NCI-H1105 (cell line): ENCODE results near the gene PDLIM4.

Source experiments
- DNase-seq: peaks from one replicate; lab custom pipeline; 2025; lab: John Stamatoyannopoulos, UW

PDLIM4 gene

DNA sequence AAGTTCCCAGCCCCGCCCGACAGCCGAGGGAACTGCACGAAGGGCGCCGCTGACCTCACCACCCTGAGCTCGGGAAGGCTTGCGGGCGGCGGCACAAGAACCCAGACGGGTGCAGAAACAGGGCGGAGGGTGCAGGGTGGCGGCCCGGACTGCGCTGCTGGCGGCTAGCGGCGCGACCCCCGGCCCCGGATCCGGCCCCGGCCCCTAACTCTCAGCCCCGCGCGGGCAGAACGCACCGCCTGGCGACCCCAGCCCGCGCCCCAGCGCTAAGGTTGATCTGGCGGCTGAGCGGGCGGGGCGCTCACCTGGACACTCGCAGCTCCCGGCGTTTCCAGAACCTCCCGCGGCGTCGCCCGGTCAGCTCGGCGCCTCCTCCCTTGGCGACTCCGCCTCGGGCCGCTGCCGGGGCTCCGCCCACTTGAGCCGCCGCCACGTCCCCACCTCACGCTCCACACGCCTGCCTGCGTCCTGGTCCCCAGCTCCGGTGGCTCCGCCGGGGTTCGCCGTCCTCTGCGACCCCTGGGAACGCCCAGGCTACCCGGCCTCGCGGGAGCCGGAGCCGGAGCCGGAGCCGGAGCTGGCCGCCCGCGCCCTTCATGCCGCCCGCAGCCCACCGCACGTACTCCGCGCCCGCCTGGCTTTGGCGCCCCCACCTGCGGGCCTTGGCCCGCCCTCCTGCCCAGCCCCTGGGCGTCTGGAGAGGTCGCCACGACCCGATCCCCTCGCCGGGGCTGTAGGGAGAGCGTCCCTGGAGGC lies 29.8 kb upstream of the PDLIM4 start, which contains the start of gene P4HA2:
TSS of gene P4HA2 (minus strand) at position 369 of the 756 bp plus-strand sequence. CDS start 9,227 bp downstream, outside the sequence.
- peak; percentile 36 for DNase-seq

DNA sequence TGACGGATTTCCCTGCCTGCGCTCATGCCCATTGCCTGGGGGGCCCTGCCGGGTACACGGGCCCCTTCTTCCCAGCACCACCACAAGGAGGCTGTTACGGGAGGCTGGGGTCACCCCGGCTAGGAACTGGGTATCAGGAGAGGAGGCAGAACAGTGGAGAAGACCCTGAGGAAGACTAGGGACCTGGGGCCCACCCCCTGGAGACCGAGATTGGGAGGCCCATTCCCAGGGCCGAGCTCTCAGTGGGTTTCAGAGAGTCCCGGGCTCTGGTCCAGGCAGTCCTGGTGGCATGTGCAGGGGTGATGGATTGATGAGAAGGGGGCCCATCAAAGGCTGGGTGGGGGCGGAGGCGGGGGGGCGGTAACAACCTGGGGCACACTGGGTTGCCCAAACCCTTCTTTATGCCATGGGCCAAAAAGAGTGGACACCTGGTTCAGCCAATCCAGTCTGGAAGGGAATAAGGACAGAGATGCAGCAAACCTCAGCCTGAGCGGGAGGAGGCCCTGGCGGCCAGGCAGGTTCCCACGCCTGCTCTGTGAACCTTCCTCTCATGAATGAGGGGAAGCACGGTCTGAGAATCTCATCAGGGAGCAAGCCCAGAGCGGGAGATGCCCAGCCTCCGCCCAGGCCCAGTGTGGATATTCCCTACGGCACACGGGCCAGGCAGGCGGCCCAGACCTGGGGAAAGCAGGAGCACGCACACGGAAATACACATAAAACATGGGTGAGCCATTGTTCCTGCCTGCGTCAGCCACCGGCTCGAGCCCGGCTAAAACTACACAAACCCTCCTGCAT lies 29.1 kb upstream of the PDLIM4 start:
- DNase-seq, result no peak

DNA sequence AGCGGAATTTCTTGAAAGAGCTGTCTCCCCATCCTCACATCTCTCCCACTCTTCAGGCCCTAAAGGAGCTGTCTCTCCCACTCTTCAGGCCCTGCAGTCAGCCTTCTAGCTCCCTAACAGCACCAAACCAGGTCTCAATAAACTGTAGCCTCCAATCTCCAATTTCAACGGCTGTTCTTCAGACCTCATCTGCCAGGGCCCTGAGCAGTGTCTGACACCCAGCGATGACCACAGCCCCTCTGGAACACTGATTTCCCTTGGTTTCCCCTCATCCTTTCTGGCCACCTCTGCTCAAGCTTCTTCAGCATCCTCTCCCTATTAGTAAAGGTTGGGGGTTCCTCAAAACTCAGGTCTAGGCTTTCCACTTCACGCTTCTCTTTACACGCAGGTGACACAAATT lies 28.3 kb upstream of the PDLIM4 start:
- no peak for DNase-seq

DNA sequence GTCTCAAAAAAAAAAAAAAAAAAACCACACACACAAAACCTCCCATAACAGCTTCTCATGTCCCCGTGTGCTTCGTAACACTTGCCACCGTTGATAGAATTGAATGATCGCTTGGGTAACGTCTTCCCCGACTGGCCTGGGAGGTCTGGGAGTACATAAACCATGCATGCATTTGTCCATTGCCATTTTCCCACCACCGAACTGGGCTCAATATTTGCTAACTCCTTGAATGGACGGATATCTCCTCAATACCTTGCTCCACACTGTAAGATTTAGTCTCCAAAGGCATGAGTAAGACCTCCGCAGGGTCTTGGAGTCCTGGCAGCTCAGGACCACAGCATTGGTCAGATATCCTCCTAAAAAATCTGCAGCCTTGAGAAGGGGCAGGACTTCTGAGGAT lies 26.6 kb upstream of the PDLIM4 start:
- DNase-seq, result no peak

DNA sequence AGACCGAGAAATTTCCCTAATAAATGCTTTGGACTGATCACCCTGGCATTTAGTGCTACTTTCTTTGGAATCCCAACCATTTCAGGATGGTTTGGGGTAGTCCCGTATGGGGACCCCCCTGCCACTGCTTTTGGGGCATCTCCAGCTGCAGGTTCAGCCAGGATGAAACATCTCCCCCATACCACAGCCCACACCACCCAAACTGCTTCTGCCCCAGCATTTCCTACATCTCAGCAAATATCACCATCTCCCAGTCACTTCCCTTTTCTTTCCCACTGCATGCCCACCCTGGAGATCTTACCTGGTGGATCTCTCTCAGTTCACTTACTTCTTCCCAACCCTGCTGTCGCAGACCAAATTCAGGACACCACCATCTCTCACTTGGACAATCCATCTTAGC lies 25.0 kb upstream of the PDLIM4 start:
- DNase-seq, result no peak

DNA sequence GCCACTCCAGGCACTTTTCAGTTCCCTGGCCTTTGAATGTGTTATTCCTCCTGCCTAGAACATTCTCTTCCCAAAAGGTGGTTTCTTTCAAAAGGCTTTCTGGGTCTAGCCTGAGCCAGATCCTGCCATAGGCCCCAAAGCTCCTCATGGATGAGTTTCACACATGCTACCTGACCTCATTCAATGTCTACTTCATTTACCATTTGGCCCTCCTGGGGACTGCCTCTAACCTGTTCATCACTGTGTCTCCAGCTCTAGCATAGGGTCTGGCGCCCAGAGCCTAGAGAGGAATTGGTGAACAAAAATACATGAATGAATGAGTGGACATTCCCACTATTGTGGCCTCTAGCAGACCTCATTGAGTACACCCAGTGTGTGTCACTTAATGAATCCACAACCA lies 24.4 kb upstream of the PDLIM4 start:
- no peak for DNase-seq

DNA sequence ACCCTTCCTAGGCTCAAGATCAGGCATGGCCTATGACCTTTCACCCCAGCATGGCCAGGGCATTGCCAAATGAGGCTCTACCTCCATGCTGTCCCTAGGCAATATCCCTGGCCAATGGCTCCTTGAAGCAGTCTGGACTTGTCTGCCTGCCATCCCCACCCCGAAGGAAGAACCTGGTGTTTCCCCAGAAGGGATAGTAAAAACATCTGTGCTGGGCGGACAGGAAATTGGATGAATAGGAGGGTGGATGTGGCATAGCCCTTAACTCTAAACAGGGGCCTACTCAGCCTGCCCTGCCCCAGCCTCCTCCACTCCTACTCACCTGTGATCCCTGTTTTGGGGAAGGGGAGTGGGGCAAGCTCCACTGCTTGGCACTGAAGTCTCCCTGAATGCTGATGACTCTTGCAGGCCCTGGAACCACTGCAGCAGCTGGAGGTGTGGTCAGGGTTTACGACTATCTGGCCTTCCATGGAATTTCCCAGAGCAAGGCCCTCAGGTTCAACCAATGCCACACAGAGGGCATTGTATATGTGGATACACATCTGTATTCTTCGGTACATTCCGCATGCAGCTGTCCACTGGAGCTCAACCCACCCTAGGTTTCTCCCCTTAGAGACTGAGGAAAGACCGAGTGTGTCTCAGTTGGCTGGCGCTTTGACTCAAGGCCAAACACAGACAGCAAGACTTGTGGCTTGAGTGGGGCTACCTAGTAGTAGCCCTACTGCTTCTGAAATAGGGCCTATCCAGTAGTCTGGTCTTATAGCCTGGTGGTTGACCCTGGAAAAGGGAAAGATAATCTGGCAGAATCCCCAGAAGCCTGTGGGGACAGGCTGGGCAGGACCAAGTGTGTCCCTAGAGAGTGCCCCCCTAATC lies 23.4 kb upstream of the PDLIM4 start:
- DNase-seq, result no peak

DNA sequence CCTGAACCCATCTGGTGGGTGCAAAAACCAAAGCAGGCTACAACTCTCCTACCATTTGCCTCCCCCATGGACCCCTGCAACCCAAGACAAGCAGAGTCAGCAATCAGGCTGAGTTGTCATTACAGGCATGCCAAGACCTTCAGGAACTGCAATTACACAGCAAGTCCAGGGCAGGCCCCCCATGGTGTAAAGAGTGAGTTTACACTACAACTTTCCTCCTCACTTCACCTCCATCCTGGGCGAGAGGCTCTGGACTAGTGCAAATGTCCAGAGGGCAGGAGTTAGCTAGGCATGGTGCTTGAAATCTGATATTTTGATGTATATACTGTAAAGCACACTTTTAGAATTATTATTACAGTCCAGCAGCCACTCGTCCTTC lies 22.8 kb upstream of the PDLIM4 start:
- DNase-seq, result no peak

DNA sequence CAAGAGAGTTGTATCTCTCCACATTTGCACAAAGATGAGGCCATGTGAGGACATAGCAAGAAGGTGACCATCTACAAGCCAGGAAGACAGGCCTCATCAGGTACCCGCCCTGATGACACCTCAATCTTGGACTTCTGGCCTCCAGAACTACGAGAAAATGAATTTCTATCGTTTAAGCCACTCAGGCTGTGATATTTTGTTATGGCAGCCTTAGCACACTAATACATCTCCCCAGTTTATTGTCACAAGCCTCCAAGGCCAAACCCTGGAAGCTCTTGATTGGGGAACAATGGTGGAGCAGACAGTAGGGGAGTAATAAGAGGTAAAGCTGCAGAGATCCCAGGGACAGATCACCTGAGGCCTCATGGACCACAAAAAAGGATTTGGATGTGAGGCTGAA lies 22.2 kb upstream of the PDLIM4 start:
- DNase-seq, result no peak

DNA sequence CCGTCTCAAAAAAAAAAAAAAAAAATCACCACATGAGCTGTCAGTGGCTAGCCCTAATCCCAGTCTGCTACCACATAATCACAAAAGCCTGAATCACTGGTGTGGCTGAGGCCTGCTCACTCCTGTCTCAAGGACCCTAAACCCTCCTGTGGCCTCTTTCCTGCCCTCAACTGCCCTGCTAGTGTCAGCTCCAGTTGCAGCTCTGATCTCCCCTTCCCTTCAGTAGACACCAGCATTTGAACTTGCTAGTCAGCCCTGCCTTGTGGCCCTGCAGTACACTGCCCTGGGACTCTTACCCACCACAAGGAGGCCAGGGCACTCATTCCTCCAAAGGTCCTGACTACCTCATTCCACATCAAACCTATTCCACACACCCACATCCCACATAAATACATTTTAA lies 20.4 kb upstream of the PDLIM4 start:
- DNase-seq, result no peak

DNA sequence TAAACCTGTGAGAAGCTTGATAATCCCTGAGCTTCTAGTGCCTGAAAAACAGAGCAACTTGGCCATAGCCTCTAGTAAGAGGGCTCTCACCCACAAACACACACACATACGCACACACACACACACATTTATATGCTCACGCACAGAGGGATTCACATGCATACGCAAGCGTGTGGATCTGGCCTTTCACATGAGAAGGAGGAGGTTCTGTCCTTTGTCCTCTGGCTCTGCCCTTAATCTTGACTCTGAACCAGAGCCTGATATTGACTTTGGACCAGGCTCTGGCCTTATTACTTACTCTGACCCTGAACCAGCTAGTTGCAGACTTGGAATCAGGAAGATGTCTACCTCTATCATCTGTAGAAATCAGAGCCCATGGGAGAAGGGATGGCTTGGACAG lies 19.8 kb upstream of the PDLIM4 start:
- DNase-seq, result no peak

DNA sequence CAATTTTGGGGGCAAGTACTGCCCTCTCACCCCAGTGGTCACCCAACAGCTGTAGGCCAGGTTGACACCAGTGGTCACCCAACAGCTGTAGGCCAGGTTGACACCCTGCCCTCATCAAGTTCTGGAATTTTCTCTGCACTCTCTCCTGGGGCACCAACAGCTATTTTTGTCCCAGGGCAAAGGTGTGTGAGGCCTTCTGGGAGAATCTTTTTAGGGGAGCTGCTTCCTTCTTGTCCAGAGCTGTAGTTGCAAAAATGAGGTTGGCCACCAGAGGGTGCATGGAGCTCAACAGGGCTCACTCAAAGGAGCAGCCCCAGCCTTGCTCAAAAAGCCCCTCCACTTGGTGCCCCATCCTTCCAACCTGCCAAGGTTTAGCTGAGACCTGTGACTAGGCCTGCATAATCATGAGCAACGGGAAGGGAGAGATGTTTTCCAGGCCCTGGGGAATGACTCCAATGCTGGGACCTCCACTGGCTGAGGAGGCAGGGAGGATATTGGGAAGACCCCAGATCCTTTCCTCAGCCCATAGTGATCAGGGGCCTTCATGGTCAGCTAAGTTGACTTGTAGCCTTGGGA lies 19.2 kb upstream of the PDLIM4 start:
- DNase-seq, result peak; percentile 7

DNA sequence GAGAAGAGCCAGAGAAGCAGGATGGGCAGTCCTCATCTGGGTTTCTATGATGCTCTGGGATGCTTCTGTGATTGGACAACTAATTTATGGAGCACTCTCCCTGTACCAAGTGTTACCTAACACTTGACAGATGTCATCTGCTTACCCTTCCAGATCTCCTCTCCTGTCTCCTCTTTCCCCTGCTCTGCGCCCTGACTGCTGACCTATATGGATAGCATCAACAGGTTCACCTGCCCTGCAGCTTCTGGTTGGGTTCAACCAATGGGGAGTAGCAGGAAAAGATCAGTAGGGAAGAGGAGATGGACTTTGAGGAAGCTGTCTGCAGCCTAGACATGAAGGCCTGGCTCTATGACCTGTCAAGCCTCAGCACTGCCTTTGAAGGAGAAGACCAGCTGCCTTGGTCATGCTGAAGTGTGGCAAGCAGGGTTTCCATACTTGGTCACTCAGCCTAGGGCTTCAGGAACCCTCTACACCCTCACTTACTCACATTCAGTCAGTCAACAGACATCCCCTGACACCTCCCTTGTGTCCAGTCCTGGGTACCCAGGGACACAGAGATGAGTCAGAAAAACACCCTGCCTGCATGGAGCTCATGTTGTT lies 18.5 kb upstream of the PDLIM4 start:
- DNase-seq, result no peak

DNA sequence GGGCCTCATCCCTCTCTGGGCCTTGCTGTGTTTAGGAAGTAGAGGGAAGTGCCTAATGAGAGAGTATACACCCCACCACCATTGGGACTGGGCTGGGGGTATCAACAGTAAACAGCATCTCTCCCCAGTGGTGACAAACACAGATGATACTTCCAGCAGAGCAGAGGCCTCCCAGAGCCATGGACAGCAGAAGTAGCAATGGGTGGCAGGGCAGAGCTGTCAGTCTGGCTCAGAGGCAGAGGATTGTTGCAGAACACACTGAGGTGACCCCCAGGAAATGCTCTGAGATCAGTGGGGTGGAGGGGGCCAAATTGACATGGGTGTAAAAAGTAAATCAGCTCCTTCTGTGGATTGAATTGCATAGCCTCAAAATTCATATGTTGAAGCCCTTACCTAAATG lies 17.7 kb upstream of the PDLIM4 start:
- DNase-seq, result no peak

DNA sequence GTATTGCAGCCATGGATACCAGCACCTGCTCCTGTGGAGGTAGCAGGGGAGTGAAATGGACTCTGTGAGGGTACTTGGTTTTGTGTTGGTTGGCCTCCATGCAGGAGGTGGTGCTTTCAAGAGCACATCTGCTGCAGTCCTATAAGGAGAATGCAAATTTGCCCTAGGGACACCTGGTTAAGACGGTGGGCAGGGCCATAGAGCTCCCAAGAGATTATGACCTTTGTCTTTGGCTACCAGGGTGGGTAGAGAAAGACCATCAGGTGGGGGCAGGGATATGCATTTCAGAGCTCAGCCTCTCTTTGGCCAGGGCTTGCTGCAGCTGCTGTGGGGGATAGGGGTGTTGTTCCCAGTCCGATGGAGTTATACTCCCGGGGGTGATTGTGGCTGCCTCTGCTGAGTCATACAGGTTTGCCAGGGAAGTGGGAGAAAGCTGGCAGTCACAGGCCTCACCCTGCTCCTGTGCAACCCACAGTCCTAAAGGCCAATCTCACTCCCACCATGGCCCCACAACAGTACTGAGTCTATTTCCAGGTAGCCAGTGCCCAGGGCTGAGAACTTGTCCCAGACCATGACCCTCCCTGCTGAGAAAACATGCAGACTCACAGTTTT lies 14.0 kb upstream of the PDLIM4 start:
- DNase-seq, result no peak

DNA sequence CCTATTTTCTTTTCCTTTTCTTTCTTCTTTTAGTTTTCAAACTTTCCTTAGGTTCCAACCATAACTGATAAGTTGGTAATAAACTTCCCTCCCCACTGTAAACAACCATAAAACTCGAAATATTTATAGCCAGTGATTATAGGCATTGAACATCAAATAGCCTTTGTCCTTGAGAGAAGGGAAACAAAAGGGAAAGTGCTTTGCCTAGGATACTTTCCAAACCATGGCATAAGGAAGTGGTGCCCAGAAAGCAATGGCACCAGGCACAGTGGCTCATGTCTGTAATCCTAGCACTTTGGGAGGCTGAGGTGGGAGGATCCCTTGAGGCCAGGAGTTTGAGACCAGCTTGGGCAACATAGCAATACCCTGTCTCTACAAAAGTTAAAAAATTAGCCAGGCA lies 11.9 kb upstream of the PDLIM4 start:
- DNase-seq, result no peak

DNA sequence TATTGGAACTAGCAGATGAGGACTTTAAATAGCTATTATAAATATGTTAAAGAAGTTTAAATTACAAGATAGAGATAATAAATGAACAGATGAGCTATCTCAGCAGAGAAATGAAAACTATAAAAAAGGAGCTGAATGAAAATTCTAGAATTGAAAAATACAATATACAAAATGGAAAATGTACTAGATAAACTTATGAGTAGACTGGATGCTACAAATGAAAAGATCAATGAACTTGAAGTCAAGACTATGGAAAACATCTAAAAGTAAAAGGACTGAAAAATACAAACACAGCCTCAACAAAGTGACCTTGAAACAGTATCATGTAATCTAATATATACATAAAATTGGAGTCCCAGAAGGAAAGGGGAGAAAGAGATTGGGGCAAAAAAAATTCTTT lies 10.7 kb upstream of the PDLIM4 start:
- DNase-seq, result no peak

DNA sequence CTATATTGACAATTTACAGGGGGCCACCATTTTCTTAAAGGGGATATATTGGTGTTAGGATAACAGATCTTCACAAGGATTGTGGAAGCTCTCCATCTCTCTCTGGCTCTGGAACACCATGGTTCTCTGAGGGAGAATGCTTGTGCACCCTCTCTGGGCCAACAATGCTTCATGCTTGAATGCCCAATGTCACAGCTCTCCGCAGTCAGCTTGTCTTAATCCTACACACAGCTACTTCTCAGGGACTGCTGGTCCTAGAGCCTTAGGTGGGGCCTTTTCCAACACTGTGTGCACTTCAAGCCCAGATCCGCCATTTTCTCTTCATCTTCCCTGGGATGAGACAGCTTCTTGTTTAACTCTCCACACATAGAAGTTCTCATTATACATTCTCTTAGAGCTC lies 6.9 kb upstream of the PDLIM4 start:
- DNase-seq, result no peak

DNA sequence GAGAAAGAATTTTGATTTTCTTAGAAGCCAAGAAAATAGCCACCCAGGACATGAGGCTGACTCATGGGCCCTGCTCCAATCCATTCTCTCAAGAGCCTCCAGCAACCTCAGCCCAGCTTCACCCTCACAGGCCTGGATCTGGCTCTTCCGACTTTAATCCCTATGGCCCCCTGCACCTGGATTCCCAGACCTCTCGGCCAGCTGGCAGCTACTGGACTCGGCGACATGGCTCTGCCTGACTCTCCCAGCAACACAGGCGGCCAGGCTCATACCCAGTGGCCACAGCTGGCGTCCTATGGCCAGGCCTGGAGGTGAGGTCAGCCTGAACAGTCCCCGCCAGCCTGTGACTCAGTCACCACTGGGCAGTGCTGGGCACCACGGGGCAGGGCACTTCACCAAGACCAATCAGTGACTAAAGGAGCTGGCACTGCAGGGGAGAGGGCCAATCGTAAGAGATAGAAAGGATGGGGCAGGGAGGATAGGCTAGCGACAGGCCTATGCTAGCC lies 6.2 kb upstream of the PDLIM4 start:
- no peak for DNase-seq

DNA sequence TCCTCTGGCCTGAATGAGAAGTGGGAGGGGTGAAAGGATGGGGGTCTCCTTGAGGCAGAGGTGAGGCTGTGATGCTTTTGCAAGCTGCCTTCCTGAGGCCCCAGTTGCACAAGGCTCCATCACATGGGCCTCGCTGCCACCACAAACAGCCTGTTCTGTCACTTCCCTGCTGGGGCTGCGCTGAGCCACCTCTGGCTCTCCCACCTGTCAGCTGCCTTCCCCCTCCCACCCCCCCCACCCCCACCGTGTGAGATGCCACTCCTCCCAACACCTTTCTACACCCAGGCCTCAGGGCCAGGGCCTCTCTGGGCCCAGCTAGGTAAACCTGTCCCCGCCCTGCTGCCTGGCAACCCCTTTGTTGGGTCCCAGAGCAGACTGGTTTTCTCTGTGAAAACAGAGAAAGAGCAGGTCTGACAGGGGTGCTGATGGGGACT lies 4.5 kb upstream of the PDLIM4 start:
- DNase-seq, result no peak
